PFSK-1 (cell line): Measurements from ENCODE around the gene BCL2L13.

Experiments
- FOXP2 ChIP-seq: optimal IDR thresholded peaks from 2 replicates; pipeline ENCODE3; 2011; ENCODE audit warnings: borderline replicate concordance, control low read depth, inconsistent platforms; ENCODE audit not compliant: insufficient read depth; ENCODE audit errors: extremely low read length, extremely low read depth
- POLR2AphosphoS5 ChIP-seq: IDR thresholded peaks from 2 replicates; pipeline ENCODE4 v1.6.1; 2012; ENCODE audit warnings: low read depth, mild to moderate bottlenecking, control low read depth, low read length, moderate library complexity
- SIN3A ChIP-seq: IDR thresholded peaks from 2 replicates; pipeline ENCODE4 v1.6.1; 2012; ENCODE audit warnings: mild to moderate bottlenecking, low read length, moderate library complexity, borderline replicate concordance; ENCODE audit not compliant: insufficient read depth
- TF ChIP-seq, protein P1 (sequence below), 2 experiments: IDR thresholded peaks; 2 replicates each; pipeline versions ENCODE4 v1.6.1 to v1.8.0; 2011 to 2012; ENCODE audit warnings: low read depth in 2 of 2, low read length in 2 of 2, control low read depth in 1 of 2, inconsistent platforms in 1 of 2, mild to moderate bottlenecking in 1 of 2, moderate library complexity in 1 of 2; ENCODE audit not compliant: insufficient read depth in 1 of 2

GRCh38 chr22:17772249-17772957, 133.8 kb downstream of the BCL2L13 start:
- TF ChIP-seq, protein P1, sequence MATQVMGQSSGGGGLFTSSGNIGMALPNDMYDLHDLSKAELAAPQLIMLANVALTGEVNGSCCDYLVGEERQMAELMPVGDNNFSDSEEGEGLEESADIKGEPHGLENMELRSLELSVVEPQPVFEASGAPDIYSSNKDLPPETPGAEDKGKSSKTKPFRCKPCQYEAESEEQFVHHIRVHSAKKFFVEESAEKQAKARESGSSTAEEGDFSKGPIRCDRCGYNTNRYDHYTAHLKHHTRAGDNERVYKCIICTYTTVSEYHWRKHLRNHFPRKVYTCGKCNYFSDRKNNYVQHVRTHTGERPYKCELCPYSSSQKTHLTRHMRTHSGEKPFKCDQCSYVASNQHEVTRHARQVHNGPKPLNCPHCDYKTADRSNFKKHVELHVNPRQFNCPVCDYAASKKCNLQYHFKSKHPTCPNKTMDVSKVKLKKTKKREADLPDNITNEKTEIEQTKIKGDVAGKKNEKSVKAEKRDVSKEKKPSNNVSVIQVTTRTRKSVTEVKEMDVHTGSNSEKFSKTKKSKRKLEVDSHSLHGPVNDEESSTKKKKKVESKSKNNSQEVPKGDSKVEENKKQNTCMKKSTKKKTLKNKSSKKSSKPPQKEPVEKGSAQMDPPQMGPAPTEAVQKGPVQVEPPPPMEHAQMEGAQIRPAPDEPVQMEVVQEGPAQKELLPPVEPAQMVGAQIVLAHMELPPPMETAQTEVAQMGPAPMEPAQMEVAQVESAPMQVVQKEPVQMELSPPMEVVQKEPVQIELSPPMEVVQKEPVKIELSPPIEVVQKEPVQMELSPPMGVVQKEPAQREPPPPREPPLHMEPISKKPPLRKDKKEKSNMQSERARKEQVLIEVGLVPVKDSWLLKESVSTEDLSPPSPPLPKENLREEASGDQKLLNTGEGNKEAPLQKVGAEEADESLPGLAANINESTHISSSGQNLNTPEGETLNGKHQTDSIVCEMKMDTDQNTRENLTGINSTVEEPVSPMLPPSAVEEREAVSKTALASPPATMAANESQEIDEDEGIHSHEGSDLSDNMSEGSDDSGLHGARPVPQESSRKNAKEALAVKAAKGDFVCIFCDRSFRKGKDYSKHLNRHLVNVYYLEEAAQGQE (IDR thresholded peaks at IDR 0.05; ENCODE audit: insufficient read depth in 1 of 2, low read depth in 2 of 2, low read length in 2 of 2): no peak
- TF ChIP-seq POLR2AphosphoS5 (no peak), SIN3A (no peak), FOXP2 (peak; percentile 15)
